ENCODE measurements around the gene NKAPD1. TPM values are rescaled to one million over a fixed set of nuclear protein-coding genes. Genes with fewer than 3 reads are reported as not detected.

NKAPD1 gene
- total and polyA plus RNA-seq, 2 donors (not counting 1 experiment from before 2014, with no cell fraction given): 25.8 to 27.5 TPM

- Histone ChIP-seq H3K27ac (ENCODE audit: insufficient read depth, low read length) (no peak overlapping the region), H2AFZ (ENCODE audit: low read length) (no peak overlapping the region), H3K4me3 (replicated peaks in 1 of 4; ENCODE audit: control extremely low read depth in 1 of 4, insufficient read depth in 1 of 4, low read depth in 3 of 4, low read length in 4 of 4) (no peak overlapping the region), H3K79me2 (ENCODE audit: control insufficient read depth, insufficient read depth, low read length) (no peaks in the 10 kb centered on the region), H3K27me3 (ENCODE audit: control insufficient read depth, insufficient read depth, low read length) (no peaks in the 10 kb centered on the region), H3K4me1 (ENCODE audit: control insufficient read depth, extremely low read depth, insufficient read depth, low read length) (no peaks in the 10 kb centered on the region), H3K4me2 (ENCODE audit: extremely low read depth, insufficient read depth, low read length) (no peak overlapping the region), H3K9me3 (ENCODE audit: control insufficient read depth, insufficient read depth, low read depth, low read length) (no peaks in the 10 kb centered on the region), H4K20me1 (ENCODE audit: control insufficient read depth, extremely low read depth, insufficient read depth, low read length) (no peaks in the 10 kb centered on the region), H3K9ac (ENCODE audit: insufficient read depth, low read length) (no peak overlapping the region), H3K36me3 (ENCODE audit: control insufficient read depth, insufficient read depth, low read length) (peaks cover 4% of the 10 kb centered on the region)
- TF ChIP-seq EZH2 (IDR thresholded peaks at IDR 0.05; ENCODE audit: low read length, missing control alignments): no peak
- no peak for DNase-seq (ENCODE audit: low read depth in 2 of 2)
Observed at GRCh38 chr11:112057170-112057569, 16.9 kb upstream of the NKAPD1 start.

- H3K36me3 ChIP-seq (ENCODE audit: control insufficient read depth, insufficient read depth, low read length): peaks cover 4% of the 10 kb centered on the region
- no peak for DNase-seq (ENCODE audit: low read depth in 2 of 2)
- no peaks in the 10 kb centered on the region for H3K9me3 ChIP-seq (ENCODE audit: control insufficient read depth, insufficient read depth, low read depth, low read length)
- no peaks in the 10 kb centered on the region for H3K27me3 ChIP-seq (ENCODE audit: control insufficient read depth, insufficient read depth, low read length)
- no peaks in the 10 kb centered on the region for H4K20me1 ChIP-seq (ENCODE audit: control insufficient read depth, extremely low read depth, insufficient read depth, low read length)
- no peak overlapping the region for H3K4me3 ChIP-seq (replicated peaks in 1 of 4; ENCODE audit: control extremely low read depth in 1 of 4, insufficient read depth in 1 of 4, low read depth in 3 of 4, low read length in 4 of 4)
- TF ChIP-seq, protein P1, sequence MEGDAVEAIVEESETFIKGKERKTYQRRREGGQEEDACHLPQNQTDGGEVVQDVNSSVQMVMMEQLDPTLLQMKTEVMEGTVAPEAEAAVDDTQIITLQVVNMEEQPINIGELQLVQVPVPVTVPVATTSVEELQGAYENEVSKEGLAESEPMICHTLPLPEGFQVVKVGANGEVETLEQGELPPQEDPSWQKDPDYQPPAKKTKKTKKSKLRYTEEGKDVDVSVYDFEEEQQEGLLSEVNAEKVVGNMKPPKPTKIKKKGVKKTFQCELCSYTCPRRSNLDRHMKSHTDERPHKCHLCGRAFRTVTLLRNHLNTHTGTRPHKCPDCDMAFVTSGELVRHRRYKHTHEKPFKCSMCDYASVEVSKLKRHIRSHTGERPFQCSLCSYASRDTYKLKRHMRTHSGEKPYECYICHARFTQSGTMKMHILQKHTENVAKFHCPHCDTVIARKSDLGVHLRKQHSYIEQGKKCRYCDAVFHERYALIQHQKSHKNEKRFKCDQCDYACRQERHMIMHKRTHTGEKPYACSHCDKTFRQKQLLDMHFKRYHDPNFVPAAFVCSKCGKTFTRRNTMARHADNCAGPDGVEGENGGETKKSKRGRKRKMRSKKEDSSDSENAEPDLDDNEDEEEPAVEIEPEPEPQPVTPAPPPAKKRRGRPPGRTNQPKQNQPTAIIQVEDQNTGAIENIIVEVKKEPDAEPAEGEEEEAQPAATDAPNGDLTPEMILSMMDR (conservative IDR thresholded peaks at IDR 0.05 in 1 of 2, IDR thresholded peaks at IDR 0.05 in 1 of 2; ENCODE audit: low read depth in 1 of 2, low read length in 2 of 2): no peak
- TF ChIP-seq EZH2 (IDR thresholded peaks at IDR 0.05; ENCODE audit: low read length, missing control alignments): no peak
- no peaks in the 10 kb centered on the region for H3K79me2 ChIP-seq (ENCODE audit: control insufficient read depth, insufficient read depth, low read length)
- H3K4me2 ChIP-seq (ENCODE audit: extremely low read depth, insufficient read depth, low read length): no peak overlapping the region
- H3K27ac ChIP-seq (ENCODE audit: insufficient read depth, low read length): no peak overlapping the region
- no peak overlapping the region for H2AFZ ChIP-seq (ENCODE audit: low read length)
- no peak overlapping the region for H3K9ac ChIP-seq (ENCODE audit: insufficient read depth, low read length)
- H3K4me1 ChIP-seq (ENCODE audit: control insufficient read depth, extremely low read depth, insufficient read depth, low read length): no peaks in the 10 kb centered on the region
Observed at GRCh38 chr11:112058103-112058502, 16.0 kb upstream of the NKAPD1 start.

- Histone ChIP-seq H2AFZ (ENCODE audit: low read length) (no peak overlapping the region), H3K27ac (ENCODE audit: insufficient read depth, low read length) (no peak overlapping the region), H3K79me2 (ENCODE audit: control insufficient read depth, insufficient read depth, low read length) (no peaks in the 10 kb centered on the region), H3K9ac (ENCODE audit: insufficient read depth, low read length) (no peak overlapping the region), H3K4me1 (ENCODE audit: control insufficient read depth, extremely low read depth, insufficient read depth, low read length) (no peaks in the 10 kb centered on the region), H3K9me3 (ENCODE audit: control insufficient read depth, insufficient read depth, low read depth, low read length) (no peaks in the 10 kb centered on the region), H3K27me3 (ENCODE audit: control insufficient read depth, insufficient read depth, low read length) (no peaks in the 10 kb centered on the region), H3K4me3 (replicated peaks in 1 of 4; ENCODE audit: control extremely low read depth in 1 of 4, insufficient read depth in 1 of 4, low read depth in 3 of 4, low read length in 4 of 4) (no peak overlapping the region), H4K20me1 (ENCODE audit: control insufficient read depth, extremely low read depth, insufficient read depth, low read length) (no peaks in the 10 kb centered on the region), H3K4me2 (ENCODE audit: extremely low read depth, insufficient read depth, low read length) (no peak overlapping the region), H3K36me3 (ENCODE audit: control insufficient read depth, insufficient read depth, low read length) (peaks cover 5% of the 10 kb centered on the region)
- DNase-seq (ENCODE audit: low read depth in 2 of 2): peak in 1 of 2 donors; percentile 15
- TF ChIP-seq, protein P1 (conservative IDR thresholded peaks at IDR 0.05 in 1 of 2, IDR thresholded peaks at IDR 0.05 in 1 of 2; ENCODE audit: low read depth in 1 of 2, low read length in 2 of 2): no peak
- no peak for TF ChIP-seq EZH2 (IDR thresholded peaks at IDR 0.05; ENCODE audit: low read length, missing control alignments)
Observed at GRCh38 chr11:112062923-112063322, 11.2 kb upstream of the NKAPD1 start.

Data from fibroblast of lung (primary cell).